B cell (primary cell): ENCODE data around the gene SPSB1.

Experiments
- EZH2 ChIP-seq: IDR thresholded peaks from 2 replicates; pipeline ENCODE4 v1.6.1; 2012; ENCODE audit warnings: borderline replicate concordance, low read depth, mild to moderate bottlenecking, moderate library complexity, low read length; ENCODE audit not compliant: insufficient read depth, poor library complexity, severe bottlenecking
- TF ChIP-seq, protein P1 (sequence below): fragments of 200-600 bp; IDR thresholded peaks from one replicate; pipeline ENCODE4 v1.8.0; 2022; ENCODE audit warnings: antibody characterized with exemption, mild to moderate bottlenecking

DNA sequence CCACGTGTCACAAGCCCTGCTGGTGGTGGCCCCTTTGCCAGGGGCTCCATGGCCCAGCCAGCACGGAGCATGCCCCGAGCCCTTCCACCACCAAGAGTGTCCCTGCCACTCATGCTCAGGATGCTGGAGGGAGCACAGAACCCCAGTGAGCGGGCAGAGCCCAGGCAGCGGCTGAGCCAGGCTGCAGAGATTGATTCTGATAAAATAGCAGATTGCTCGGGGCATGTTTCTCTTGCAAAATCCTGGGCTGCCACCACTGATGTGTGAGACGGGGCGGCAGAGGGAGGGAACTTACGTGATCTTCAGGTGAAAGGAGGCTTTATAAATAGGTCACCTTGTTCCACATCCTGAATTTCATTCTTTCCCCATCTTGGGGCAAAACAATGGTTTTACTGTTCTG lies 53.2 kb downstream of the SPSB1 start:
- TF ChIP-seq, protein P1, sequence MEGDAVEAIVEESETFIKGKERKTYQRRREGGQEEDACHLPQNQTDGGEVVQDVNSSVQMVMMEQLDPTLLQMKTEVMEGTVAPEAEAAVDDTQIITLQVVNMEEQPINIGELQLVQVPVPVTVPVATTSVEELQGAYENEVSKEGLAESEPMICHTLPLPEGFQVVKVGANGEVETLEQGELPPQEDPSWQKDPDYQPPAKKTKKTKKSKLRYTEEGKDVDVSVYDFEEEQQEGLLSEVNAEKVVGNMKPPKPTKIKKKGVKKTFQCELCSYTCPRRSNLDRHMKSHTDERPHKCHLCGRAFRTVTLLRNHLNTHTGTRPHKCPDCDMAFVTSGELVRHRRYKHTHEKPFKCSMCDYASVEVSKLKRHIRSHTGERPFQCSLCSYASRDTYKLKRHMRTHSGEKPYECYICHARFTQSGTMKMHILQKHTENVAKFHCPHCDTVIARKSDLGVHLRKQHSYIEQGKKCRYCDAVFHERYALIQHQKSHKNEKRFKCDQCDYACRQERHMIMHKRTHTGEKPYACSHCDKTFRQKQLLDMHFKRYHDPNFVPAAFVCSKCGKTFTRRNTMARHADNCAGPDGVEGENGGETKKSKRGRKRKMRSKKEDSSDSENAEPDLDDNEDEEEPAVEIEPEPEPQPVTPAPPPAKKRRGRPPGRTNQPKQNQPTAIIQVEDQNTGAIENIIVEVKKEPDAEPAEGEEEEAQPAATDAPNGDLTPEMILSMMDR, result no peak
- TF ChIP-seq EZH2, result no peak
